HG02678 (cell line): Measurements from ENCODE around the gene FBXL17.
"Not testable (repeated sequence)": the region's sequence is repeated elsewhere in the genome, so short reads cannot be mapped to it uniquely, and the experiment has no call there.

Experiments used
- ATAC-seq: cut with Tn5 transposase; IDR thresholded peaks from one replicate; pipeline ENCODE4 v1.9.1; 2021; ENCODE audit warnings: mild to moderate bottlenecking, moderate library complexity; ENCODE audit not compliant: unreplicated experiment

Gene FBXL17

GRCh38 chr5:108381954-108382783 is at the start of gene FBXL17:
Gene FBXL17 (minus strand): TSS chr5:108382098.
- ATAC-seq: peak; percentile 71

DNA sequence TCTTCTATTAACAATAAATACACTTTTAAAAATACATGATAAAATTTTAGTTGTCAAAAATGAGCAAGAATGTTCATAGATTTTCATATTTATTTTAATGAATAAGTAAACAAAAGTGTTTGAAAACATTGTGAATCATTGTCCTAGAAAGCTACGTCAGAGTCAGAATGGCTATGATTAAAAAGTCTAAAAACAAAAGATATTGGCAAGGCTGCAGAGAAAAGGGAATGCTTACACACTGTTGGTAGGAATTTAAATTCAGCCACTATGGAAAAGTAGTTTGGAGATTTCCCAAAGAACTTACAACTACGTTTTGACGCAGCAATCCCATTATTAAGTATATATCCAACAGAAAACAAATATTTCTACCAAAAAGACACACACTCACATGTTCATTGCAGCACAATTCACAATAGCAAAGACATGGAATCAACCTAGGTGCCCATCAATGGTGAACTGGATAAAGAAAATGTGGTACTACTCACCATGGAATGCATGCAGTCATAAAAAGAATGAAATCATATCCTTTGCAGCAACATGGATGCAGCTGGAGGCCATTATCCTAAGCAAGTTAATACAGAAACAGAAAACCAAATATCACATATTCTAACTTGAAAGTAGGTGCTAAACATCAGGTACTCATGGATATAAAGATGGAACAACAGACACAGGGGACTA is 49.2 kb upstream of the FBXL17 start:
- ATAC-seq: no peak

GRCh38 chr5:108421713-108422112 is 39.8 kb upstream of the FBXL17 start:
- ATAC-seq: no peak

DNA sequence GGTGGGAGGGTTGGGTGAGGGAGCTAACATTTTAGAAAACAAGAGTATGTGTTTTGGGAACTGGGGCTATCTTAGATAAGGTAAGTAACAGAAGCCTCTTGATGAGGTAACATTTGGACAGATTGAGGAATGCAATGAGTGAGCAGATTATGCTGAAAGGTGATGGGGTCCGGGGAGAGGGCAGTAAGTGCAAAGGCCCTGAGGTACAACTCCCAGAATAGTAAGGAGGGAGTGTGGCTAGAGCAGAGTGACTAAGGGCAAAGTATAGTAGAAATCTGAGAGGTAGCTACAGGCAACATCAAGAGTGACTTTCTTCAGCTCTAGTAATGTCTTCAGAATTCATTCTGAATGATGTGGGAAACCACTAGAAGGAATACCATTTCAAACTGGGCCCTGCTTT is 38.9 kb upstream of the FBXL17 start:
- no peak for ATAC-seq

DNA sequence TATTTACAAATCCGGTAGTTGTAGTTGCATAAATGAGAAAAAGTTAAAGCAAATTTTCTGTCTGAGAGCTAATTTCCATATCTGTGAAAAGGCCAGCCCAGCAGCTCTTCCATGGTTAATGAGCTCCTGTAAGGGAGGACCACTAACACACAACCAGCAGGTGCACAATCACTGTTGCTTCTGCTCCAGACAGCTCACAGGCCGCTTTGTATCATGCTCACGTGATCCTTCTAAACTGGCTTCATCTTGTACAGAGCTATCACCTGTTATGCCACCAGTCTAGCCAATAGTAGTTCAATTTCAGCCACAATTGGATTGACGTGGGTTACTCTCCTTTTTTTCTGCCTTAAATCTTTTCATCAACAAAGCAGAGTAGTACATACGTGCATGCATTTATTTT is 38.3 kb upstream of the FBXL17 start:
- no peak for ATAC-seq

DNA sequence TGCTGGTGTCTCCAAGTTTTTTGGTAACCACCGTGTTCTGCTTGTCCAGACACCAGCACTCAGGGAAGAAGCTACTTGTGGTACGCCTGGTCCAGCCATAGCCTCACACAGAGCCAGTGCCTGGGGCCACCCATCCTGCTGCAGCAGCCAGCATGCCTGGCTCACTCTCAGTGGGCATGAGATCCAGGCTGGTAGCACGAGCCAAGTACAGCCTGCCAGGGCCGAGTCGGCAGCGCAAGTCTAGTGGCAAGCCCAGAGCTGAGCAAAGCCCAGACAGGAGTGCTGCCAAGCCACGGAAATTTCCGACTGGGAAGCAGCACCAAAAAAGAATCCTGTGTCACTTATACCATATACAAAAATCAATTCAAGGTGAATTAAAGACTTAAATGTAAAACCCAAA is 36.3 kb upstream of the FBXL17 start:
- ATAC-seq: no peak

DNA sequence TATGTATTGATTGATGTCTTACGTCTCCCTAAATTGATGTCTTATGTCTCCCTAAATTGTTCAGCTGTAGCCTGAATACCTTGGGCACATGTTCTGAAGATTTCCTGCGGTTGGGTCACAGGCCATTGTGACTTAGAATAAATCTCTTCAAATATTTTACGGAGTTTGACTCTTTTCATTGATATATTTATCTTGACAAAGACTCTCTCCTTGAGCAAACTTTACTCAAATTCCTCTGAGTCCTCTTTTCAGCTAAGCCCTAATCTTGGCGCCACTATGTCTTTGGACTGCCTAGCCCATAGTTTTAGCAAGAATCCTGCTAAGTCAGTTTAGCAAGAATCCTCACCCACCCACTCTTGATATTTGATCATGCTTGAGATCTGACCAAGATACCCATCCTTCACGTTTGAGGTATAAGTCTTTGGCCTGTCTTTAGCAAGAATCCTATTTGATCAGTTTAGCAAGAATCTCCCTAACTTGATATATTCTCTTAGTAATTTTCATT is 35.3 kb upstream of the FBXL17 start:
- ATAC-seq: no peak

DNA sequence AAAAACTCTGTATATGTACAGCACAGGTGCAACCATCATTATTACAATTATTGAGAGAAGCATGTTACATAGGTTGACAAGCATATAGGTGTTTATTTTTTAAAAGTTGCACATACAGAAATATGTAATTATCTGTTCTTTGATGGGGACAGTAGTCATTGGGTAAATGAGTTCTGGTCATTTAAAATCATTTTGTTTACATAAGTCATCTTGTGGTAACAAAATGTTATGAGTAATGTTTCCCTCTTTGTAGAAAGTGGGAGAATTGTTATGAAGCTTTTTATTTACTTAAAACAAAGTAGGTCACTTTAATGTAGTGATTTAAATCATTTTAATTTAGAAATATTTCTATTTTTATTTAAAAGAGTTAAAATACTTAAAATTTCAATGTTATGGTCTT is 33.8 kb upstream of the FBXL17 start:
- ATAC-seq: no peak

- ATAC-seq: no peak
Measured at GRCh38 chr5:108409786-108410185, 27.9 kb upstream of the FBXL17 start.

DNA sequence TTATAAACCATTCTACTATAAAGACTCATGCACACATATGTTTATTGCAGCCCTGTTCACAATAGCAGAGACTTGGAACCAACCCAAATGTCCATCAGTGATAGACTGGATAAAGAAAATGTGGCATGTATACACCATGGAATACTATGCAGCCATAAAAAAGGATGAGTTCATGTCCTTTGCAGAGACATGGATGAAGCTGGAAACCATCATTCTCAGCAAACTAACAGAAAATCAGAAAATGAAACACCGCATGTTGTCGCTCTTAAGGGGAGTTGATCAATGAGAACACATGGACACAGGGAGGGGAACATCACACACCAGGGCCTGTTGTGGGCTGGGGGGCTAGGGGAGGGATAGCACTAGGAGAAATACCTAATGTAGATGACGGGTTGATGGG is 23.3 kb upstream of the FBXL17 start:
- ATAC-seq: not testable (repeated sequence)

DNA sequence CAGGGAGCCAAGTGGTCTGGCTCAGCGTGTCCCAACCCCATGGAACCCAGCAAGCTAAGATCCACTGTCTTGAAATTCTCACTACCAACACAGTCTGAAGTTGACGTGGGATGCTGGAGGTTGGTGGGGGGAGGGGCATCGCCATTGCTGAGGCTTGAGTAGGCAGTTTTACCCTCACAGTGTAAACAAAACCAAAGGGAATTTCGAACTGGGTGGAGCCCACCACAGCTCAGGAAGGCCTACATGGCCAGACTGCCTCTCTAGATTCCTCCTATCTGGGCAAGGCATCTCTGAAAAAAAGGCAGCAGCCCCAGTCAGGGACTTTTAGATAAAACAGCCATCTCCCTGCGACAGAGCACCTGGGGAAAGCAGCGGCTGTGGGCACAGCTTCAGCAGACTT is 17.1 kb upstream of the FBXL17 start:
- ATAC-seq: no peak

GRCh38 chr5:108396837-108397236 is 14.9 kb upstream of the FBXL17 start:
- not testable (repeated sequence) for ATAC-seq

- no peak for ATAC-seq
Measured at GRCh38 chr5:108387758-108388157, 5.9 kb upstream of the FBXL17 start.

- no peak for ATAC-seq
Measured at GRCh38 chr5:108386345-108387061, 4.6 kb upstream of the FBXL17 start.

GRCh38 chr5:108384741-108385140 is 2.8 kb upstream of the FBXL17 start:
- no peak for ATAC-seq

DNA sequence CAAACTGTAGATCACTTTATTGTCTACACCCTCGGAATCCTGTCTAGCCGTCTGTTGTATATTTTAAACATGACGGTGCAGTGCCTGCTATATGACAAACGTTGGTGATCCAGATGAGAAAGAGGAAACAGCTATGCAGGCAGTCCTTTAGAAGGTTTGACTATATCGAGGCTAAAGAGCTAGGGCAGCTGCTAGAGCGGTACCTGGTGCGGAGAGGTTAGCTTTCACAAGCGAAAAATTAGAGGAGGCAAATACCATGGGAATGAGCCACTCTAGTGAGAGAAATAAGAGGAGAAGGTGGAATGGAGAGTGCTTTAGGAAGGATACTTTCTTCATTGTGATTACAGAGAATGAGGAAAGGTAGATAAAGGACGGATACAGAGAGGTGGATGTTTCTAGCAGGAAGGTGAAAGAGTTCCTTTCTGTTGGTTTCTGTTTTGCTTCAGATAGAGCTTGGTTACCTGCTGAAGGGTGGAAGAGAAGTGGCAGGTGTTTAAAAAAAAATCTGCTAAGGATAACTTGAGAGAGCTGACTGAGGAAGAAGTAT is 959 bp upstream of the FBXL17 start:
- no peak for ATAC-seq

GRCh38 chr5:108381350-108381953 is 446 bp downstream of the FBXL17 start:
- peak; percentile 50 for ATAC-seq

DNA sequence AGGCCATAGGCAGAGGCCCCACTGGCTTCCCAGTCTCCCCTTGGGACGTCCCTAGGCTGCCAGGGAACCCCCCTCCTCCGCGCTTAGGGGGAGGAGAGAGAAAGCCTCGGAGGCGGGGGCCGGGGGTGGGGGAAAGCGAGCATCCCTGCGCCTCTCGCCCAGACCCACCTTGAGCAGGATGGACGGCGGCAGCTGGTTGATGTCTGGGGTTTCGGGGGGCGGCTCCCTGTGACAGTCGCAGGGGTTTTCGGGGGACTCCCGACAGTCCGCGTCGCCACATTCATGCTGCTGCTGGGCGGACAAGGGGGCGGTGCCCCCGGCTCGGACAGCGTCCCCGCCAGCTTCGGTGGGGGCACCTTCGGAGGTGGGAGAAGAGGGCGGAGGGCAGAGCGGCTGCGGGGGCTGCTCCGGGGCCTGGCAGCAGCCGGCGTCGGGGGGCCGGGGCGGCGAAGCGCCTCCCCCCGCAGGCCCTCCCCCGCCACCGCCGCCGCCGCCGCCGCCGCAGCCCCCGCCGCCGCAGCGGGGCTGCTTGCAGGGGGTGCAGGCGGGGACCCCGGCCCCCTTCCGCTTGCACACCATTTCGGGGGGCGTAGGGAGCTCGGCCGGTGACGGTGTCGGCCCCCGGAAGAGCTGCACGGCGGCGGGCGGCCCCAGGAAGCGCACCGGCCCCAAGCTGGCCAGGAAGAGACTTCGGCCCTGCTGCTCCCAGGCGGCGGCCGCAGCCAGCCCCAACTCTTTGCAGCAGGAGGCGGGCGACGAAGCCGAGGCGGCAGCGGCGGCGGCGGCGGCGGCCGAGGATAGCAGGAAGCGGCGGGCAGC is 1.2 kb downstream of the FBXL17 start:
- peak; percentile 32 for ATAC-seq

GRCh38 chr5:108379722-108380530 is 2.0 kb downstream of the FBXL17 start:
- no peak for ATAC-seq
